Esophagus muscularis mucosa (tissue), 3 donors: ENCODE data around the gene TBX3.

Experiments used
- POLR2A ChIP-seq: fragments of 450-650 bp; IDR thresholded peaks from one replicate; pipeline ENCODE4 v1.6.1; 2017; ENCODE audit warnings: antibody characterized with exemption, moderate library complexity, mild to moderate bottlenecking, low read depth
- TF ChIP-seq, protein P1 (sequence below), 3 experiments: fragments of 200-600 bp in 2 of 3; fragments of 450-650 bp in 1 of 3; sonication (generic) in 2 of 3; IDR thresholded peaks; one replicate each; pipeline ENCODE4 v1.5.1; 2017 to 2019; ENCODE audit warnings: antibody characterized with exemption in 3 of 3, mild to moderate bottlenecking in 2 of 3, moderate library complexity in 1 of 3

DNA sequence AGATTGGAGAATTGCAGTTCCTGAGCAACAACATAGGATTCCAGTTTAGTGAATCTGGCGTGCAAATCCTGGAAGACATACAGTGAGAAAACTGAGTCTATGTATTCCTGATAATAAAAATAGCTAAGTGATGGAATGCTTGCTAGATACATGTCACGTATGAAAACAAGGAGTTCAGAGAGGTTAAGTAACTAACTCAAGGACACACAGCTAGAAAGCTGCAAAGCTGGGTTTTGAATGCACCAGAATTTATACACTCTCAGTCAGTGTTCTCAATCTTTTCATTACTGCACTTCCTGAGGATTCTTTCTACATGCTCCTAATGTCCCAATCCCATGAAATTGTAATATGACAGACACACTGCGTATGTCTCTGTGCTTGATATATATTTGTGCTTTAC lies 35.3 kb downstream of the TBX3 start:
- TF ChIP-seq, protein P1, sequence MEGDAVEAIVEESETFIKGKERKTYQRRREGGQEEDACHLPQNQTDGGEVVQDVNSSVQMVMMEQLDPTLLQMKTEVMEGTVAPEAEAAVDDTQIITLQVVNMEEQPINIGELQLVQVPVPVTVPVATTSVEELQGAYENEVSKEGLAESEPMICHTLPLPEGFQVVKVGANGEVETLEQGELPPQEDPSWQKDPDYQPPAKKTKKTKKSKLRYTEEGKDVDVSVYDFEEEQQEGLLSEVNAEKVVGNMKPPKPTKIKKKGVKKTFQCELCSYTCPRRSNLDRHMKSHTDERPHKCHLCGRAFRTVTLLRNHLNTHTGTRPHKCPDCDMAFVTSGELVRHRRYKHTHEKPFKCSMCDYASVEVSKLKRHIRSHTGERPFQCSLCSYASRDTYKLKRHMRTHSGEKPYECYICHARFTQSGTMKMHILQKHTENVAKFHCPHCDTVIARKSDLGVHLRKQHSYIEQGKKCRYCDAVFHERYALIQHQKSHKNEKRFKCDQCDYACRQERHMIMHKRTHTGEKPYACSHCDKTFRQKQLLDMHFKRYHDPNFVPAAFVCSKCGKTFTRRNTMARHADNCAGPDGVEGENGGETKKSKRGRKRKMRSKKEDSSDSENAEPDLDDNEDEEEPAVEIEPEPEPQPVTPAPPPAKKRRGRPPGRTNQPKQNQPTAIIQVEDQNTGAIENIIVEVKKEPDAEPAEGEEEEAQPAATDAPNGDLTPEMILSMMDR (IDR thresholded peaks at IDR 0.05), result no peak
- no peak for TF ChIP-seq POLR2A
